HG02623 (cell line): Measurements from ENCODE around the gene TENM4.

Experiments
- ATAC-seq: cut with Tn5 transposase; IDR thresholded peaks from one replicate; pipeline ENCODE4 v1.9.1; 2021; ENCODE audit warnings: moderate library complexity; ENCODE audit not compliant: unreplicated experiment

TENM4 gene

GRCh38 chr11:79392161-79392560, 48.7 kb downstream of the TENM4 start:
- no peak for ATAC-seq

DNA sequence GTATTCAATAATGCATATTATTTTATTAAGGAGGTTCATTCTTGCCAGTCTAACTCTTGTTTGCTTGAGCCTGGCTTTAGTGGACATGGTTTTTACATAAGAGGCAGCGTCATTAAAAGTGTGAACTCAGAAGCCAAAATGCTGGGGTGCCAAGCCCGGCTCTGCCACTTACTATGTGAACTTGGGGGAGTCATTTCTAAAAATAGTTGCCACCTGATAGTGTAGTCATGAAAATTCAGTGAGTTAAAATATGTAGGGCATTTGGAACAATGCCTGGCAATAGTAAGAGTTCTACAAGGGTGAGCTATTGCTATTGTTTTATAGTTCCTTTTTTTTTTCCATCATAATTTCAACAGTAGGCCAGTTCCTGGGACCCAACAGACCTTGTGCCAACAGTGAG, 49.9 kb downstream of the TENM4 start:
- ATAC-seq: no peak

GRCh38 chr11:79390477-79390876, 50.4 kb downstream of the TENM4 start:
- ATAC-seq: no peak

GRCh38 chr11:79388201-79388600, 52.6 kb downstream of the TENM4 start:
- ATAC-seq: no peak

- ATAC-seq: no peak
These were observed 57.0 kb downstream of the TENM4 start for GRCh38 chr11:79383874-79384273.

- ATAC-seq: no peak
These were observed 58.4 kb downstream of the TENM4 start for GRCh38 chr11:79382301-79383050.

DNA sequence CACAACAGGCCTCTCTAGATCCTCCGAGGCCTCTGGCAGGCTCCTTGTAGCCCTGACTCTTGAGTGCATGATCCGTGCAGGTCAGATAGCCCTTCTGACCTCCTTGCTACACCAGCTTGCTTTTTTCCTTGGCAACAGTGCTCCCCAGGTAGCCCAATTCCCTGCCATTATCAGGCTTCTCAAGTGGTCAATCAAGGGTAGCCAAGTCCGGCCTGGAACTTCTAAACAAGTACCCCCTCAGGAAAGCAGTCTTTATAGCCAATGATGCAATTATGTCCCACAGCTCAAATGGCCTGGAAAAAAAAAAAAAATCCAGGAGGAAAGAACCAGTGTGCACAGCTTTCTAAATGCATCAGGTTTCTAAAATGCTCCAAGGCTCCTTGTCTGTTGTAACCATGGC, 59.8 kb downstream of the TENM4 start:
- ATAC-seq: no peak

DNA sequence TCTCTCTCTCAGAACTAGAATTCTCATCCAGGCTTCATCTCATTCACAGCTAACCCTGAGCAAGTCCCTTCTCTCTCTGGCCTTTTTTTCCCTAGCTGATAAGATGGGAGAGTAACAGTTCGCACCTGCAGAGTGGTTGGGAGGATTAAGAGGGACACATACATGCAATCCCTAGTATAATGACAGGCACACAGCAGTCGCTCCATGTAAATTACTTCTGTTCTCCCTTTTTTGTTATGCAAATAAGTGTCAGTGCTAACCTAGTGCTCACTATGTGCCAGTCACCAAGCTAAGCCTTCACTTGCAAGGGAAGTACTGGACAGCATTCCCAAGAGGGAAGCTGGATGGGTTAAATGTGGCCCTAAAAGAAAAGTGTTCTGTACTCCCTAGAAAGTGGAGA, 63.4 kb downstream of the TENM4 start:
- ATAC-seq: no peak

- no peak for ATAC-seq
These were observed 64.8 kb downstream of the TENM4 start for GRCh38 chr11:79375818-79376550.

DNA sequence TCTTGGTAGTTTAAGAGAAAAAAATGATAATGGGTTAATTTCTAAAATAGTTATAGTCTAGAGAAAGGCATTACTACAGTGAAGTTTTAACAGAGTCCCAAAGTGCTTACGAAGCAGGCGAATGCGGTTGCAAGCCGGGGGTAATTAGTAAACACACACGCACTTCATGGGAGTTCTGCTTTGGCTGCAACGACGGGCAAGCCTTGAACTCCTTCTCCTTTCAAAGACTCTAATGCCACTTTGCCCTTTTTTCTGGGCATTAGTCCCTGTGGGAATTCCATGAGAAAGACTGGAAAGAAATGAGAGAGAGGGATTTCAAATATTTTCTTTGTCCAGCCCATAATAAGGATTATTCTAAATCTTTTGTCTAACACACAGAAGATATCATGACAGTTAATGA, 66.1 kb downstream of the TENM4 start:
- ATAC-seq: no peak

DNA sequence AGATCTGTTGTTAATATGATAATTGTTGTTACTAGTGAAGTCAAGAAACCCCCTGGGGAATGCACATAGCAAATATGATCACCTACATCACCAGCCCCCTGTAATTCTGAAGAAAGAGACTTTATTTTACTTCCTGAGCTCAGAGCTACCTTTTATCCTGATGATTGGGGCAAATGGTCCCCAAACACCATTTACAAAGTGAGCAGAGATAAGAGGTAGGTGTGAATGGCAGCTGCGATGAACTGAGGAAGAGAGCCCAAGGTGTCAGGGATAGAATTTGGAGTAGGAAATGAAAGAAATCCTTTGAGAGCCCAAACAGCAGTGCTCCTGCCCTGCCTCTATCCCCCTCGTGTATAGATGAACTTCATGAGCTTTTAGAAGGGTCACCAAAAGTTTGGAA, 69.1 kb downstream of the TENM4 start:
- no peak for ATAC-seq

GRCh38 chr11:79371152-79371551, 69.7 kb downstream of the TENM4 start:
- ATAC-seq: no peak

DNA sequence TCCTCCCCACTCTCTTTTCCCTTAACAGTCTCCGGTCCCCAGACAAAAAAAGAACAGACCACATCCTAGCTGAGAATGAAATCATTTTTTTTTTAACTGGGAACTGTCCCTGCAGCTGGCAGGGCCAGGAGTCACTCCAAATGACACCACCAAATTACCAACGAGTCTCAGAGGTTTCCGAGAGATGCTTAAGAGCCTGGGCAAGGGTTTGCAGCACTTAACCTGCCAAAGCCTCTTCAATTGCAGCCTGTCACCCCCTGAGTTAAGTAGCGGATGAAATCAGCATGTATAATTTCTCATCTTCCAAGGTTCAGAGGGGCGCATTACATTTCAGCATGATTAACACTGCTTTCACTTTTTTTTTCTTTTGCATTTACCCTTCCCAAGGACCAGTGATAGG, 71.8 kb downstream of the TENM4 start:
- ATAC-seq: no peak

DNA sequence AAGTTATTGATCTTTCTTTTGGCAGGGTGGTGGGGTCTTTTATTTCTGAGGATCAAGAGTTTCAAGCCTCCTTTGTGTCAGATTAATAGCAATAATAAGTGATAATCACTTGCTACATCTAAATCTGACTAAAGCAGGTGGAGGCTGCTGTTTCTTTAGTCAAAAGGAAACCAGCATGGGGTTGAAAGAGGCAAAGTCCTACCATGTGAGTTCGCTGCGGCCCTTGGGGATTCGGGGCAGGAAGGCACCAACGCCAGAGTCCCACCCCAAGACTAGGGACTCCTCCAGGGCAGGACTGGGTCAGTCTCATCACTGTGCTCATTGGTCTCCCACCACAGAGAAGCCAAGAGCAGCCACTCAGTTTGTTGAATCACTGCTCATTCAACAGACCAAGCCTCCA, 73.0 kb downstream of the TENM4 start:
- no peak for ATAC-seq

- ATAC-seq: no peak
These were observed 74.6 kb downstream of the TENM4 start for GRCh38 chr11:79366218-79366617.

DNA sequence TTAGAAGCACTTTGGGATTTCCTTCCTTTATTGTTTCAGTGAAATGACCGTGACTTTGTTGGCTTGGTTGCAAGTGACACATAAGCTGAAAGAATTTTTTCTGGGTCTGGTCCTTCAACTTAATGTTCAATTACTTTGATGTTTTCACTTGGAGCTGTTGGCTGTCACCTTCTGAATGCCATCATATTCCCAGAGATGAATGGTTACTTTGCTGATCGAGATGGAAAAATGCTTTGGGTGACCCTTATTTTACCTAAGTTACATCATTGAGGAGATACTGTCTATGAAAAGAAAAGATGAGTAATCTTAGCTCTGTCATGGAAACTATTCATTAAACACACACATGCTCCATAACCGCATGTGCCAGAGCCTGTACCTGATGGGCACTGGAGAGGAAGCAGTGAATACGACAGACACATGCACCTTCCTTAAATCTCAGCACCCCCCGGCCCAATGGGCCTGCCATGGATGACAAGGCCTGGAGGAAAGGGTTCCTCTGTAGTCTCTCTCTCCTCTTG, 76.9 kb downstream of the TENM4 start:
- ATAC-seq: no peak

DNA sequence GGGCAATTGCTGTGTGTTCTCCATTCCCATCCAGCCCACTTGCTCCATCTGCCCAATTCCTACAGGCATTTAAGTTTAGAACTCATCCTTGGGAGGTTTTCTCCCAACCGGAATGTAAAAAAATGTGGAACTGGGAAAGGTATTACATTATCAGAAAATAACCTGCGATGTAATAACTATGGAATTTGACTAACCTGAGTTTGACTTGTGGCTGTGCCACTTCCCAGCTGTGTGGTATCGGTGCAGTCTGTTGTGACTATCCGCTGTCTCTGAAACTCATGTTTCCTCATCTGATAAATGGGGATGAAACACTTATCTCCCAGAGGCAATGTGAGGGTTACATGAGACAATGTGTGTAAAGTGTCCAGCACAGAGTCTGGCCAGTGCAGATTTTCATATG, 77.6 kb downstream of the TENM4 start:
- ATAC-seq: no peak

DNA sequence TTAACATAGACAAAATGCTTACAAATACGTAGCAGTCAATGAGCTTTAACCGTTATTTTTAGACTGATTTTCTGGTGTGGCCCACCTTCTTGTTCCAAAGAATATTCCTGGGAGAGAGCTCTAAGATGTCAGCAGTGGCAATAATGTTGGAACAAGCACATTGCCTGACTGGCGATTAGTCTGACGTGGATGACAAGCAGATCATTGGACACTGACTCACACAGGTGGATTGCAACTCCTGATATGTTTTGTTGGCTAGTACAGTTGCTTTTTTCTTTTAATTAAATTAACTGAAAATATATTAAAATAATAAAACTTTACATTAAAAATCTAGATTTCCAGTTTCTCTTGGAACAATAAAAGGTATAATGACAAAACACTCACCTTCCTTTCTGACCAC, 78.0 kb downstream of the TENM4 start:
- ATAC-seq: no peak

GRCh38 chr11:79362206-79362757, 78.5 kb downstream of the TENM4 start:
- no peak for ATAC-seq

DNA sequence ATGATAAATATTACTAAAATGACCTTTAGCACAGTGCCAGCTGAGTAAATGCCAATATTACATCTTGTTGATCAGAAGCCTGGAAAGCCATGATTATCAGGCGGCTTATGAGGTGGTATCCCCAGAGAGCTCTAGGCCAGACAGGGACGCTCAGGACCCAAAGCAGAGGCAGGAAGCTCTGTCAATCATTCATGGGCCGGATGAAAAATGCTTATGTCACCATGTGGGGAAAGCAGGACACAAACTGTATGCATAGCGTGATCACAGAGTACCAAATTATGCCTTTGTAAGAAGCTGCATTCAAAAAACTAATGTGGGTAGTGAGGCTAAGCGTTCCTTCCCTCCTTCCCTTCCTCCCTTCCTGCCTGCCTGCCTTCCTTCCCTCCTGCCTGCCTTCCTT, 82.6 kb downstream of the TENM4 start:
- no peak for ATAC-seq

GRCh38 chr11:79353706-79354105, 87.1 kb downstream of the TENM4 start:
- no peak for ATAC-seq

DNA sequence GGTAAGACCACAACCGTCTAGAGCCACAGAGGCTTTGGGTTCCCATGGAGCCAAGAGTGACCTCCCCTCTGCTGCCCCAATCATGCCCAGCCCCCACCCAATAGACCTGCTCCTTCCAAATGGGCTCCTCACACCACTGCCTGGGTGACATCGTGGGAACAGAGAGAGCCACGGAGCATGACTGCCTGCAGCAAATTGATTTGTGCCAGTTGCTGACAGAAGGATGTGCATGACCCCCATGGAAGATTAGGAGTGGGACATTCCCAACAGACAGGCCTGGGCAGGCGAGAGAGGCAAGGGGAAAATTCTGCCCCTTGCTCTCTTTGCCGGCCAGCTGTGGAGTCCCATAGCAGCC, 88.5 kb downstream of the TENM4 start:
- ATAC-seq: no peak
